A549 (cell line): Measurements from ENCODE around the gene NXPH4. TPM values are rescaled to one million over a fixed set of nuclear protein-coding genes. Genes with fewer than 3 reads are reported as not detected.
A peak's percentile ranks its signal among the peaks of the same experiment; 100 is the strongest.

Source experiments
- ATAC-seq, 2 experiments: fragments of 200-7000 bp in 1 of 2; fragments of >200 bp in 1 of 2; cut with Nextera tagmentation in 1 of 2; cut with Tn5 transposase in 1 of 2; 3 replicates each; pipeline versions ENCODE4 v1.8.0 to v1.9.1; 2018 to 2020; ENCODE audit warnings: mild to moderate bottlenecking in 1 of 2, moderate library complexity in 1 of 2
- CTCF ChIA-PET: fragments of 300-600 bp; sonication (Branson Sonifier 250); formaldehyde crosslinking; extraction: SDS; loops from one replicate; lab custom pipeline; 2021; ENCODE audit warnings: antibody characterized with exemption, inconsistent platforms; lab: Yijun Ruan, JAX
- POLR2A ChIA-PET: fragments of 350-600 bp; formaldehyde crosslinking; extraction: SDS; loops from one replicate; lab custom pipeline; 2021; ENCODE audit warnings: antibody characterized with exemption, inconsistent platforms; lab: Yijun Ruan, JAX
- DNase-seq, 2 experiments: peaks; one replicate each; pipeline versions ENCODE4 v3.0.0 to v3.0.0-alpha.2; 2011 to 2016; ENCODE audit warnings: low read depth in 1 of 2, low spot score in 1 of 2
- FAIRE-seq: peaks from 2 replicates; lab custom pipeline; 2011; peaks lifted over from hg19 to GRCh38; lab: Jason Lieb, UNC
- H3K27ac ChIP-seq, 2 experiments: fragments of >200 bp; sonication (Bioruptor Twin); formaldehyde crosslinking; 3 replicates each; pipeline ENCODE4 v1.5.1; 2016 to 2017
- H3K4me1 ChIP-seq: fragments of >200 bp; sonication (Bioruptor Twin); formaldehyde crosslinking; 3 replicates; pipeline ENCODE4 v1.6.1; 2016
- H3K4me2 ChIP-seq: fragments of >200 bp; sonication (Bioruptor Twin); formaldehyde crosslinking; 3 replicates; pipeline ENCODE4 v1.6.1; 2016
- H3K4me3 ChIP-seq: fragments of >200 bp; sonication (Bioruptor Twin); formaldehyde crosslinking; 3 replicates; pipeline ENCODE4 v1.5.1; 2016
- H3K9me3 ChIP-seq: fragments of >200 bp; sonication (Bioruptor Twin); formaldehyde crosslinking; 3 replicates; pipeline ENCODE4 v1.6.1; 2016
- BHLHE40 ChIP-seq: IDR thresholded peaks from 2 replicates; pipeline ENCODE4 v1.6.1; 2012; ENCODE audit warnings: low read depth, low read length, inconsistent platforms
- CBX2 ChIP-seq: fragments of 200-600 bp; sonication (generic); IDR thresholded peaks from 2 replicates; pipeline ENCODE4 v1.6.1; 2016; ENCODE audit warnings: low read depth, mild to moderate bottlenecking, borderline replicate concordance
- CBX8 ChIP-seq: fragments of 200-600 bp; sonication (generic); IDR thresholded peaks from 2 replicates; pipeline ENCODE4 v1.6.1; 2016
- CEBPB ChIP-seq, 2 experiments: fragments of >200 bp in 1 of 2; sonication (Bioruptor Twin) in 1 of 2; formaldehyde crosslinking in 1 of 2; IDR thresholded peaks; 2 replicates each; pipeline ENCODE4 v1.6.1; 2012 to 2016
- CHD2 ChIP-seq: fragments of 150-350 bp; IDR thresholded peaks from 2 replicates; pipeline ENCODE4 v1.6.1; 2014; ENCODE audit warnings: low read length; ENCODE audit not compliant: partially characterized antibody
- CHD4 ChIP-seq: fragments of 200-600 bp; sonication (generic); IDR thresholded peaks from 2 replicates; pipeline ENCODE4 v1.6.1; 2016; ENCODE audit warnings: antibody characterized with exemption, mild to moderate bottlenecking, borderline replicate concordance
- CTCF ChIP-seq: fragments of >200 bp; sonication (Bioruptor Twin); formaldehyde crosslinking; IDR thresholded peaks from 3 replicates; pipeline ENCODE4 v1.5.1; 2016
- HDAC2 ChIP-seq: fragments of 200-600 bp; sonication (generic); IDR thresholded peaks from 2 replicates; pipeline ENCODE4 v1.6.1; 2016
- HOXA7 ChIP-seq: fragments of 250-450 bp; sonication (Bioruptor Pico); IDR thresholded peaks from 2 replicates; pipeline ENCODE4 v1.5.0; 2020; ENCODE audit warnings: mild to moderate bottlenecking, moderate library complexity
- HOXB5 ChIP-seq: fragments of 250-450 bp; sonication (Bioruptor Pico); IDR thresholded peaks from 2 replicates; pipeline ENCODE4 v1.5.0; 2020; ENCODE audit warnings: mild to moderate bottlenecking, moderate library complexity
- JUNB ChIP-seq: fragments of >200 bp; sonication (Bioruptor Twin); formaldehyde crosslinking; IDR thresholded peaks from 2 replicates; pipeline ENCODE4 v1.6.1; 2016
- MAFK ChIP-seq: fragments of 450-650 bp; IDR thresholded peaks from 2 replicates; pipeline ENCODE4 v1.6.1; 2014; ENCODE audit not compliant: partially characterized antibody
- NPAS2 ChIP-seq: fragments of 250-450 bp; sonication (Bioruptor Pico); IDR thresholded peaks from 2 replicates; pipeline ENCODE4 v1.8.0; 2022; ENCODE audit warnings: mild to moderate bottlenecking, moderate library complexity, borderline replicate concordance
- REST ChIP-seq: fragments of 200-600 bp; sonication (generic); IDR thresholded peaks from 2 replicates; pipeline ENCODE4 v1.6.1; 2016; ENCODE audit warnings: antibody characterized with exemption, mild to moderate bottlenecking, moderate library complexity
- RNF2 ChIP-seq: fragments of 200-600 bp; sonication (generic); IDR thresholded peaks from 2 replicates; pipeline ENCODE4 v1.6.1; 2016; ENCODE audit warnings: low read depth, mild to moderate bottlenecking, antibody characterized with exemption, moderate library complexity, borderline replicate concordance
- TFCP2L1 ChIP-seq: fragments of 250-450 bp; sonication (Bioruptor Pico); IDR thresholded peaks from 2 replicates; pipeline ENCODE4 v1.5.0; 2021; ENCODE audit warnings: mild to moderate bottlenecking
- TP53 ChIP-seq: fragments of 250-450 bp; sonication (Bioruptor Pico); IDR thresholded peaks from 2 replicates; pipeline ENCODE4 v1.5.0; 2021; ENCODE audit warnings: mild to moderate bottlenecking, moderate library complexity
- ZNF302 ChIP-seq: fragments of 250-450 bp; sonication (Bioruptor Pico); IDR thresholded peaks from 2 replicates; pipeline ENCODE4 v1.9.0; 2021; ENCODE audit warnings: inconsistent platforms, mild to moderate bottlenecking, moderate library complexity
- WGBS: methylation state at CpG from one replicate; pipeline ENCODE4 v1.1.6; 2017; ENCODE audit errors: missing lambda C conversion rate; 5-methylcytosine and 5-hydroxymethylcytosine counted together
- polyA plus RNA-seq, 4 experiments: library from polyadenylated mRNA; depleted of rRNA in 3 of 4; stranded (reverse); fragments of >200 nt; fragmentation: RNase III in 1 of 4; extraction: RNeasy Plus Mini Kit Qiagen cat#74134 plus additional on column Dnase treatment in 1 of 4; gene quantifications; 2 replicates in 3 of 4; 3 replicates in 1 of 4; pipeline ENCODE4 v1.2.3, GENCODE V29; 2011 to 2017
- TF ChIP-seq, protein P1 (sequence below): fragments of >200 bp; sonication (Bioruptor Twin); formaldehyde crosslinking; IDR thresholded peaks from 3 replicates; pipeline ENCODE4 v1.6.1; 2016

Gene NXPH4
- polyA plus RNA-seq, 2 of the 4 experiments (the other 2 are of a cell fraction) = 0.52 to 3.5 TPM

DNA sequence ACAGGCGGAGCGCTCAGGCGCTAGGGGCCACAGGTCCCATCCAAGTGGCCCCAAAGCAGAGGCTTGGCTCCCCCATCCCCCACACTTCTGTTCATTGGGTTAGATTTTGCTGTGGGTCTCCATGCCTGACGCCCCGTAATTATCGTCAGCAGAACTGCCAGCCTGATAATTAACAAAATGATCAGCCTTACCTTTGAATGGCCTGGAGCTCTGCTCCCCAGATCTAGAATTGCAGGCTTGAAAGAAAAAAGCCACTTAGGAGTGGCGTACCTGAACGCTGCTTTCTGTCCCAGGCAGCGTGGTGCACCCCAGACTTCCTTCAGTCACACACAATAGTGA lies 40.5 kb upstream of the NXPH4 start:
- POLR2A ChIA-PET = interaction anchor here (2.7 kb wide), 1 partner anchor 49 kb away, joined by 16 read pairs; the partner anchor contains the start of gene LRP1
- Histone ChIP-seq H3K4me3 (no peak overlapping the region), H3K27ac (no peak overlapping the region), H3K4me1 (peaks cover 16% of the 10 kb centered on the region; the same call in 2 of the 3 replicates), H3K4me2 (peak overlapping the region; percentile 62; the same call in 2 of the 3 replicates), H3K9me3 (no peaks in the 10 kb centered on the region)
- CTCF ChIA-PET = interaction anchor here (0.5 to 27.5 kb wide), 45 partner anchors 8 to 491 kb away, joined by 3 to 1152 read pairs (median 4); partner anchors contain the start of genes LRP1, LRP1-AS, MYO1A and NAB2
- FAIRE-seq (no peak), DNase-seq (no peak), ATAC-seq (no peak)
- 63% methylated on average over 9 of the region's 9 CpGs for WGBS
- TF ChIP-seq HDAC2 = no peak
- TF ChIP-seq CHD4 = no peak
- TF ChIP-seq CTCF = peak; percentile 13; the same call in 1 of the 3 replicates

DNA sequence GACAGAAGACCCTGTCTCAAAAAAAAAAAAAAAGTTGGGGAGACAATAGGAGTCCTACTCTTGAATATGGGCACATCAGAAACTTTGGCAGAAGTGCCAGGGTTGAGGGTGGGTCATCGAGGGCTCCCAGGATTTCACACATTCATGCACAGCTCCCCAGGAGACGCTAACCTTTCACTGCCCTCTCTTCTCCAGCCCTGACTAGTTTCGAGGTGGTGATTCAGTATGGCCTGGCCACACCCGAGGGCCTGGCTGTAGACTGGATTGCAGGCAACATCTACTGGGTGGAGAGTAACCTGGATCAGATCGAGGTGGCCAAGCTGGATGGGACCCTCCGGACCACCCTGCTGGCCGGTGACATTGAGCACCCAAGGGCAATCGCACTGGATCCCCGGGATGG lies 39.7 kb upstream of the NXPH4 start:
- no peak for TF ChIP-seq CBX2
- no peak for TF ChIP-seq RNF2
- TF ChIP-seq CBX8 = no peak
- TF ChIP-seq, protein P1, sequence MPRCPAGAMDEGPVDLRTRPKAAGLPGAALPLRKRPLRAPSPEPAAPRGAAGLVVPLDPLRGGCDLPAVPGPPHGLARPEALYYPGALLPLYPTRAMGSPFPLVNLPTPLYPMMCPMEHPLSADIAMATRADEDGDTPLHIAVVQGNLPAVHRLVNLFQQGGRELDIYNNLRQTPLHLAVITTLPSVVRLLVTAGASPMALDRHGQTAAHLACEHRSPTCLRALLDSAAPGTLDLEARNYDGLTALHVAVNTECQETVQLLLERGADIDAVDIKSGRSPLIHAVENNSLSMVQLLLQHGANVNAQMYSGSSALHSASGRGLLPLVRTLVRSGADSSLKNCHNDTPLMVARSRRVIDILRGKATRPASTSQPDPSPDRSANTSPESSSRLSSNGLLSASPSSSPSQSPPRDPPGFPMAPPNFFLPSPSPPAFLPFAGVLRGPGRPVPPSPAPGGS = no peak
- TF ChIP-seq ZNF302 (CRISPR knock-in tag) = no peak
- no peak for TF ChIP-seq TFCP2L1 (CRISPR knock-in tag)
- TF ChIP-seq HOXB5 (CRISPR knock-in tag) = no peak
- TF ChIP-seq NPAS2 (CRISPR knock-in tag) = no peak
- TF ChIP-seq REST = no peak
- no peak for TF ChIP-seq TP53 (CRISPR knock-in tag)
- TF ChIP-seq CEBPB (IDR thresholded peaks at IDR 0.05) = no peak
- no peak for TF ChIP-seq JUNB
- TF ChIP-seq HOXA7 (CRISPR knock-in tag) = no peak
- no peak for TF ChIP-seq MAFK
- TF ChIP-seq CHD2 = no peak
- TF ChIP-seq BHLHE40 = no peak
- TF ChIP-seq, all 56 proteins: peak for 0
- Histone ChIP-seq H3K4me3 (no peak overlapping the region), H3K4me1 (peaks cover 16% of the 10 kb centered on the region; the same call in 2 of the 3 replicates), H3K27ac (0 out of 6 replicates have a peak overlapping the region, but pooled peaks of 1 of the 2 experiments have one; percentile 7), H3K4me2 (no peak overlapping the region), H3K9me3 (no peaks in the 10 kb centered on the region)
- POLR2A ChIA-PET = interaction anchor here (2.7 kb wide), 1 partner anchor 49 kb away, joined by 16 read pairs; the partner anchor contains the start of gene LRP1
- CTCF ChIA-PET = interaction anchor here (0.7 to 27.5 kb wide), 20 partner anchors 8 to 169 kb away, joined by 3 to 1152 read pairs (median 8); partner anchors contain the start of genes LRP1, LRP1-AS, NAB2 and STAT6
- WGBS = 63% methylated on average over 9 of the region's 9 CpGs
- 0 out of 6 replicates have a peak, but pooled peaks of 1 of the 2 experiments have one; percentile 9 for ATAC-seq
- no peak for FAIRE-seq
- no peak for DNase-seq
